GM18502 (cell line): Measurements from ENCODE around the gene NAALAD2.
"Not testable (repeated sequence)": the region's sequence is repeated elsewhere in the genome, so short reads cannot be mapped to it uniquely, and the experiment has no call there.

Experiments
- ATAC-seq: cut with Tn5 transposase; IDR thresholded peaks from one replicate; pipeline ENCODE4 v1.9.1; 2021; ENCODE audit warnings: mild to moderate bottlenecking; ENCODE audit not compliant: unreplicated experiment, poor library complexity

NAALAD2 gene

GRCh38 chr11:90134478-90135003 is at the start of gene NAALAD2:
TSS of gene NAALAD2 (plus strand) at chr11:90134663. CDS start at chr11:90134759, 96 bp downstream.
- peak; percentile 74 for ATAC-seq

GRCh38 chr11:90085650-90086049 is 48.8 kb upstream of the NAALAD2 start, which contains the start of gene UBTFL1:
TSS of gene UBTFL1 (plus strand) at chr11:90085950. CDS start at chr11:90085950, 0 bp downstream.
- ATAC-seq: not testable (repeated sequence)

- not testable (repeated sequence) for ATAC-seq
Measured at GRCh38 chr11:90088731-90089130, 45.7 kb upstream of the NAALAD2 start.

- not testable (repeated sequence) for ATAC-seq
Measured at GRCh38 chr11:90095230-90095924, 39.1 kb upstream of the NAALAD2 start.

GRCh38 chr11:90098261-90098660 is 36.2 kb upstream of the NAALAD2 start:
- ATAC-seq: not testable (repeated sequence)

- ATAC-seq: no peak
Measured at GRCh38 chr11:90100431-90100830, 34.0 kb upstream of the NAALAD2 start.

- ATAC-seq: no peak
Measured at GRCh38 chr11:90113541-90113940, 20.9 kb upstream of the NAALAD2 start.

GRCh38 chr11:90120191-90120590 is 14.3 kb upstream of the NAALAD2 start:
- ATAC-seq: no peak

- ATAC-seq: no peak
Measured at GRCh38 chr11:90124371-90124770, 10.1 kb upstream of the NAALAD2 start.

GRCh38 chr11:90124946-90125345 is 9.5 kb upstream of the NAALAD2 start:
- no peak for ATAC-seq

- no peak for ATAC-seq
Measured at GRCh38 chr11:90133560-90134477, 644 bp upstream of the NAALAD2 start.

- no peak for ATAC-seq
Measured at GRCh38 chr11:90135016-90135415, 553 bp downstream of the NAALAD2 start.

- no peak for ATAC-seq
Measured at GRCh38 chr11:90148900-90149299, 14.4 kb downstream of the NAALAD2 start.

GRCh38 chr11:90166982-90167573 is 32.6 kb downstream of the NAALAD2 start:
- not testable (repeated sequence) for ATAC-seq

GRCh38 chr11:90167704-90168103 is 33.2 kb downstream of the NAALAD2 start:
- ATAC-seq: not testable (repeated sequence)

- ATAC-seq: no peak
Measured at GRCh38 chr11:90168571-90168970, 34.1 kb downstream of the NAALAD2 start.

- no peak for ATAC-seq
Measured at GRCh38 chr11:90171359-90171758, 36.9 kb downstream of the NAALAD2 start.

- no peak for ATAC-seq
Measured at GRCh38 chr11:90176069-90176468, 41.6 kb downstream of the NAALAD2 start.

GRCh38 chr11:90178751-90179150 is 44.3 kb downstream of the NAALAD2 start:
- ATAC-seq: no peak

- ATAC-seq: no peak
Measured at GRCh38 chr11:90179923-90180322, 45.5 kb downstream of the NAALAD2 start.

- ATAC-seq: no peak
Measured at GRCh38 chr11:90187839-90188238, 53.4 kb downstream of the NAALAD2 start.
